Left ventricle myocardium inferior (tissue), 1 donor: ENCODE data around the gene ANKRD39. TPM values are rescaled to one million over a fixed set of nuclear protein-coding genes. Genes with fewer than 3 reads are reported as not detected.

Source experiments
- DNase-seq: peaks from one replicate; pipeline ENCODE4 v3.0.0-alpha.2; 2020
- H3K27ac ChIP-seq: fragments of 200-600 bp; replicated peaks from 2 replicates; pipeline ENCODE4 v1.8.0; 2021
- H3K27me3 ChIP-seq: fragments of 200-600 bp; 2 replicates; pipeline ENCODE4 v1.8.0; 2021; ENCODE audit warnings: low read depth
- H3K36me3 ChIP-seq: fragments of 200-600 bp; 2 replicates; pipeline ENCODE4 v1.8.0; 2021
- H3K4me1 ChIP-seq: fragments of 200-600 bp; 2 replicates; pipeline ENCODE4 v1.8.0; 2021
- H3K4me3 ChIP-seq: fragments of 200-600 bp; 2 replicates; pipeline ENCODE4 v1.8.0; 2021; ENCODE audit warnings: mild to moderate bottlenecking, moderate library complexity
- H3K9me3 ChIP-seq: fragments of 200-600 bp; replicated peaks from 2 replicates; pipeline ENCODE4 v1.8.0; 2021
- intact Hi-C: fragments of 100-400 bp; cut with micrococcal nuclease; formaldehyde crosslinking; loops from one replicate; pipeline ENCODE4 v1.11.0; 2022
- total RNA-seq: library from RNA; stranded (reverse); fragmentation: NEBNext Ultra II Directional; extraction: Animal tissue kit (Norgen Biotek cat#: 25700); gene quantifications from one replicate; pipeline ENCODE4 v1.2.1, GENCODE V29; 2021
- TF ChIP-seq, protein P1 (sequence below): fragments of 200-600 bp; IDR thresholded peaks from 2 replicates; pipeline ENCODE4 v1.8.0; 2021; ENCODE audit warnings: antibody characterized with exemption, mild to moderate bottlenecking, borderline replicate concordance
- donor health status: DM: no; HTN: yes; CAD: no; lungs with severe emphysema.

ANKRD39 gene
- total RNA-seq, 1 donor from 2014 or later = 14.3 TPM

DNA sequence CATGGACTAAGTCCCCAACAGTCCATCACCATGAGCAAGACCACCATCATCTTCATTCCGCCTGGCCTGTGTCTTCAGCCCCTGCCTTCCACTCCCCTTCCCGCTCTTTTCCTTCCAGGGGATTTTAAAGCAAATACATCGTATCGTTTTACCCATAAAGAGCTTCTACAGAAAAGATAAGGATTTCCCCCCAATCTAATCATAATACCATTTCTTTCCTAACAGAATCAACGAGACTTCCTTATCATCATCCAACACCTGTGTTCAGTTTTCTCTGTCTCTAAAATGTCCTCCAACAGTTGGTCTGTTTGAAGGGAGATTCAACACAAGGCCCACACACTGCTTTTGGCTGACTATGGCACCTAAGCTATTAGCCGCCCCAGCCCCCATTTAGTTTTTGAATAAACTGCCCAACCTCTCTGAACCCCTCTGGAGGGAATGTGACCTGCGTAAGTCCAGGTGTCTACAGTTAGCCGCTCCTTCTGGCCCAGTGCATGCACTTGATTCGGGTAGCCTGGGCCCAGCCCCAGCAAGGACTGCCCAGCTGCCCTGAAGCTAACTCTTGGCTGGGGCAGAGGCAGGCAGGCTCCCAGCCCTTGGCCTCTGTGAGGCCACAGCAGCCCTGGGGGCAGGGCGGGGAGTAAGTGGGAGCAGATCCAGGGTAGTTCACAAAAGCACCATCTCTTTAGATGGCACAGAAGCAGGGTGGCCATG lies 37.4 kb upstream of the ANKRD39 start:
- intact Hi-C loops = no loop called here
- H3K36me3 ChIP-seq = no peaks in the 10 kb centered on the region
- no peaks in the 10 kb centered on the region for H3K27me3 ChIP-seq
- DNase-seq = no peak
- TF ChIP-seq, protein P1, sequence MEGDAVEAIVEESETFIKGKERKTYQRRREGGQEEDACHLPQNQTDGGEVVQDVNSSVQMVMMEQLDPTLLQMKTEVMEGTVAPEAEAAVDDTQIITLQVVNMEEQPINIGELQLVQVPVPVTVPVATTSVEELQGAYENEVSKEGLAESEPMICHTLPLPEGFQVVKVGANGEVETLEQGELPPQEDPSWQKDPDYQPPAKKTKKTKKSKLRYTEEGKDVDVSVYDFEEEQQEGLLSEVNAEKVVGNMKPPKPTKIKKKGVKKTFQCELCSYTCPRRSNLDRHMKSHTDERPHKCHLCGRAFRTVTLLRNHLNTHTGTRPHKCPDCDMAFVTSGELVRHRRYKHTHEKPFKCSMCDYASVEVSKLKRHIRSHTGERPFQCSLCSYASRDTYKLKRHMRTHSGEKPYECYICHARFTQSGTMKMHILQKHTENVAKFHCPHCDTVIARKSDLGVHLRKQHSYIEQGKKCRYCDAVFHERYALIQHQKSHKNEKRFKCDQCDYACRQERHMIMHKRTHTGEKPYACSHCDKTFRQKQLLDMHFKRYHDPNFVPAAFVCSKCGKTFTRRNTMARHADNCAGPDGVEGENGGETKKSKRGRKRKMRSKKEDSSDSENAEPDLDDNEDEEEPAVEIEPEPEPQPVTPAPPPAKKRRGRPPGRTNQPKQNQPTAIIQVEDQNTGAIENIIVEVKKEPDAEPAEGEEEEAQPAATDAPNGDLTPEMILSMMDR = no peak
- H3K4me1 ChIP-seq = peaks cover 36% of the 10 kb centered on the region
- no peaks in the 10 kb centered on the region for H3K9me3 ChIP-seq
- H3K27ac ChIP-seq = no peak overlapping the region
- no peak overlapping the region for H3K4me3 ChIP-seq

DNA sequence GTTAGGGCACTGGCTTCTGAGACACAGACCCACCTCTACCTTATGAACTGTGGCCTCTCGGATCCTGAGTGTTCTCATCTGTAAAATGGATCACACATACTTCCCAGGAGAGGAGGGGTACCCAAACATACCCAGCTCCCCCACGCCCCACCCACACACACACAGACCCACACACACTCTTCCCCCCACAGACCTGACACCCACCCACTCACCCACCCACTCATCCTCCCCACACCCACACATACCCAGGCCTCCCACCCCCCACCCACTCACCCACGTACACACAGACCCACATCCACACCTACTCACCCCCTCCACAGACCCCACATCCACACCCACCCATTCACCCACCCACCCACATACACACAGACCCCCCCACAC lies 36.3 kb upstream of the ANKRD39 start:
- DNase-seq = no peak
- intact Hi-C loops = no loop called here
- Histone ChIP-seq H3K9me3 (no peaks in the 10 kb centered on the region), H3K27ac (no peak overlapping the region), H3K27me3 (no peaks in the 10 kb centered on the region), H3K4me1 (peaks cover 33% of the 10 kb centered on the region), H3K4me3 (no peak overlapping the region), H3K36me3 (no peaks in the 10 kb centered on the region)
- TF ChIP-seq, protein P1 = no peak

DNA sequence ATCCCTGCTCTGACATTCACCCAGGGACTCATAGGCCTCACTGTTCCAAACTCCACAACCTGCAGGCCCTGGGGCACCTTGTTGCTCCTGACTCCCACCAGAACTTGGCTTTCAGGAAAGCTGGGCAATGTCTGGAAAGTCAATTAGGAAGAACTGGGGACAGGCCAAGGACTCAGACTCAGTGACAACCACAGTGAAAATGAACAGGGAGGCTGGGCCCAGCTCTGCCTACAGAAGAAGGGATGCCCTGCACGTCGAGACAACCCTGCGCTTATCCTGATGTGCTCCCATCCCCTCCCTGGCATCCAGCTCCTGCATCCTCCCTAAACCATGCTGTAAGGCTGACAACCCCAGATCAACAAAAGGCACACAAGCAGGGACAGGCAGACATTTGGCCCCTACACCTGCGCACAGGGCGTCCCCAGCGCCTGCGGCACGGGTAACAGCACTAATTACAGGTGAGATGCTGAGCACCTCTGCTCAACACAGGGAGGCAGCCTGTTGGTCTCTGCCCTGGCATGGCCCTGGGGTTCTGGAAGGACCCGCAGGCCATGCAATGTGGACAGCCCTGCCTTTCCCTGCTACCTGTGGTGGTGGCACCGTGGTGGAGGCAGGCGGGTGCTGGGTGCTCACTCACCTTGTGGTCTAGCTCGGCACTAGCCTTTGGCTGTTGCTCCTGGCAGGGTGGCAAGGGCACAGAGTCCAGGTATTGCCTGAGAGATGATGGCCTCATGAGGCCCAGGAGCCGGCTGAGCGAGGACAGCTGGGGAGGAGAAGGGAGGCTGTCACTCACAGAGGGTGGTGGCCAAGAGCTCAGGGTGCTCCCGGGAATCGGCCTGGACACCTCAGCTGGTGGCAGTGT lies 35.7 kb upstream of the ANKRD39 start:
- no peaks in the 10 kb centered on the region for H3K9me3 ChIP-seq
- H3K4me1 ChIP-seq = peaks cover 34% of the 10 kb centered on the region
- no peak overlapping the region for H3K4me3 ChIP-seq
- intact Hi-C loops = no loop called here
- TF ChIP-seq, protein P1 = no peak
- no peak for DNase-seq
- H3K27me3 ChIP-seq = no peaks in the 10 kb centered on the region
- no peaks in the 10 kb centered on the region for H3K36me3 ChIP-seq
- no peak overlapping the region for H3K27ac ChIP-seq

DNA sequence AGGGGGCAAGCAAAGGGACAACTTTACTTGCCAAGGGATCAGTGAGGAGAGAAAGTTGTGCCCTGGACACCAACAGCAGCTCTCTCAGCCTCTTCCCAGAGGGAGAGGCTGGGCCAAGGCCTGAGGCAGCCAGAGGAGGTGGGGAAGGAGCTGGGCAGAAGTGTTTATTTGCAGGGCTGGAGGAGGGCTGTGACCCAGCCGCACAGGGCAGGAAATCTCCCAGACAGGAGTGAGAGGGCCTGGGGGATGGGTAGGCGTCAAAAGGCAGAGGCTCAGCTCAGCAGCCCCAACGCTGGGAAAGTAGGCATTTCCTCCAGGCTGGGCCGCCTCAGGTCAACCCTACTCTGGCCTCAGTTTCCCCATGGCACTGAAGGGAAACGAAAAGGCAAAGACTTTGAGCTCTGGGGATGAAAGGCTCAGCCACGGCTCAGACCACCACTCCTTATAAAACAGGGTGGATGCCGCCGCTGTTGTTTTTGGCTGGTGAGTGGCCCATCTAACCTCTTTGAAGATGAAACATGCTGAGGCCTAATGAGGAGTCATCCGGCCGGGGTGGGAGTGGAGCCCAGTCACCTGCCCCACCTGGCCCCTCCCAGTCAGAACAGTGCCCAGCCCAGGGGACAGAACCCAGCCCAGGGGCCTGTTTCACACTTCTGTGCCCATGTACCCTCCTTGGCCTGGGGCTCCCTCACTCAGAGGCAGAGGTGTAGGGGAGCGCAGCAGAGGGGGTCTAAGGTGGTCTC lies 33.9 kb upstream of the ANKRD39 start:
- Histone ChIP-seq H3K4me1 (peaks cover 50% of the 10 kb centered on the region), H3K27ac (no peak overlapping the region), H3K9me3 (no peaks in the 10 kb centered on the region), H3K4me3 (no peak overlapping the region), H3K36me3 (no peaks in the 10 kb centered on the region), H3K27me3 (no peaks in the 10 kb centered on the region)
- DNase-seq = no peak
- intact Hi-C loops = no loop called here
- TF ChIP-seq, protein P1 = no peak

DNA sequence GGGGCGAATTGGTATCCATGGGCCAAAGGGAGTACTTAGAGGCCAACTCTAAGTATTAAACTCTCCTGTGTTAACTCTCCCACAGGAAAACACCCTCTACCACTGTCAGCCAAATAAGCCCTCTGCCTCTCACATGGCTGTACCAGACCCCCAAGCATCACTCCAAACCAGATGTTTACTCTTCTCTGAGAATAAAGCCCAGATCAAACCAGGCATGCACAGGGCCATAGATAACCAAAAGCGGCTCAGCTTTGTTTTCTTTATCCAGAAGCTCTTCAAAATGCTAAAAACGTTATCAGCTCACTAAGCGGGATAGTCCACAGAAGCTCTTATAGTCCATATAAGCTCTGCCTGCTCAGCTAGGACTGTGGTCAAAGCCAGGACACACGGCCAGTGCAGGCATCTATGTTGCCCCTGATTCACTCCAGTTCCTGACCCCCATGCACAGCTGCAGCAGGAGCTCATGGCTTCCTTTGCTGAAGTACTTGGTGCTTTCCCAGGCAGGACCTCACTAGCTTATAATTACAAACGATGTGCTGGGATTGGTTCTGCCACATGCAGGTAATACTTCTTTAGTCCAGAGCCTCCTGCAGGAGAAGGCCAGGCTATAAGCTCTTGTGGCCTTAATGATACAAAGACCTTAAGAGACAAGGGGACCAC lies 33.0 kb upstream of the ANKRD39 start:
- intact Hi-C loops = no loop called here
- TF ChIP-seq, protein P1 = no peak
- no peak for DNase-seq
- Histone ChIP-seq H3K27ac (no peak overlapping the region), H3K4me1 (peaks cover 49% of the 10 kb centered on the region), H3K4me3 (no peak overlapping the region), H3K36me3 (no peaks in the 10 kb centered on the region), H3K9me3 (no peaks in the 10 kb centered on the region), H3K27me3 (no peaks in the 10 kb centered on the region)
